ENCODE results near the gene RHOF.

DNA sequence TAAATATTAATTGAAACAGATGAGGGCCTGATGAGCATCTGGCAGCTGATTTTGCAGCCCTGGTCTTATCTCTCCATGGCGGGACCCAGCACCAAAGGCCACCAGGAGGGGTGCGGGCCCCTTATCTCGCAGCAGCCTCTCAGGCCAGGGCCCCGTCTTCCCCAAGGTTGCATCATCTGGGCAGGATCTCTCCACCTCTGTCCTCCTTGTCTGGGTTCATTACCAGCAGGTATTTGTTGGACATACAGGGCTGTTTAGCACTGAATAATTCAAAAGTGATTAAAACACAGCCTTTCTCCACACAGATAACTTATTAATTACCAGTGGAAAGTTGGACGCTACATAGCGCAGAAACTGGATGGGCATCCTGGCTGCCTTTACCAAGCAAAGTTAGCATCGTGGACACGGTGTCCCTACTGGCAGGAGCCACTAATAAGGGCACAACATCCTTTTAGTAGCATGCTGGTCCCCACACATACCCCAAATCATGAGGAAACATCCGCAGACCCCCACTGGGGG is 55.1 kb downstream of the RHOF start:
- TF ChIP-seq, protein P1, sequence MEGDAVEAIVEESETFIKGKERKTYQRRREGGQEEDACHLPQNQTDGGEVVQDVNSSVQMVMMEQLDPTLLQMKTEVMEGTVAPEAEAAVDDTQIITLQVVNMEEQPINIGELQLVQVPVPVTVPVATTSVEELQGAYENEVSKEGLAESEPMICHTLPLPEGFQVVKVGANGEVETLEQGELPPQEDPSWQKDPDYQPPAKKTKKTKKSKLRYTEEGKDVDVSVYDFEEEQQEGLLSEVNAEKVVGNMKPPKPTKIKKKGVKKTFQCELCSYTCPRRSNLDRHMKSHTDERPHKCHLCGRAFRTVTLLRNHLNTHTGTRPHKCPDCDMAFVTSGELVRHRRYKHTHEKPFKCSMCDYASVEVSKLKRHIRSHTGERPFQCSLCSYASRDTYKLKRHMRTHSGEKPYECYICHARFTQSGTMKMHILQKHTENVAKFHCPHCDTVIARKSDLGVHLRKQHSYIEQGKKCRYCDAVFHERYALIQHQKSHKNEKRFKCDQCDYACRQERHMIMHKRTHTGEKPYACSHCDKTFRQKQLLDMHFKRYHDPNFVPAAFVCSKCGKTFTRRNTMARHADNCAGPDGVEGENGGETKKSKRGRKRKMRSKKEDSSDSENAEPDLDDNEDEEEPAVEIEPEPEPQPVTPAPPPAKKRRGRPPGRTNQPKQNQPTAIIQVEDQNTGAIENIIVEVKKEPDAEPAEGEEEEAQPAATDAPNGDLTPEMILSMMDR (IDR thresholded peaks at IDR 0.05), result no peak
- TF ChIP-seq POLR2A (IDR thresholded peaks at IDR 0.05) (no peak), POLR2AphosphoS5 (IDR thresholded peaks at IDR 0.05) (no peak)

Data from gastroesophageal sphincter (tissue), 3 donors.